GM13977 (cell line): Measurements from ENCODE around the gene NCF2.
"Not testable (repeated sequence)": the region's sequence is repeated elsewhere in the genome, so short reads cannot be mapped to it uniquely, and the experiment has no call there.

Source experiments
- DNase-seq: peaks from one replicate; pipeline ENCODE4 v3.0.0; 2012; ENCODE audit warnings: low spot score
- in situ Hi-C: fragments of 300-500 bp; cut with MboI; formaldehyde crosslinking; loops from one replicate; pipeline ENCODE4 v1.12.0; 2022; ENCODE audit warnings: low sequenced_read_pairs, low pct_unique_long_range_greater_than_20kb, mixed read lengths, inconsistent platforms; ENCODE audit not compliant: unreplicated experiment
- TF ChIP-seq, protein P1 (sequence below): IDR thresholded peaks from 2 replicates; pipeline ENCODE4 v1.5.1; 2012; ENCODE audit warnings: mild to moderate bottlenecking, control low read depth; ENCODE audit not compliant: insufficient read depth; ENCODE audit errors: extremely low read depth, missing control alignments

NCF2 gene

DNA sequence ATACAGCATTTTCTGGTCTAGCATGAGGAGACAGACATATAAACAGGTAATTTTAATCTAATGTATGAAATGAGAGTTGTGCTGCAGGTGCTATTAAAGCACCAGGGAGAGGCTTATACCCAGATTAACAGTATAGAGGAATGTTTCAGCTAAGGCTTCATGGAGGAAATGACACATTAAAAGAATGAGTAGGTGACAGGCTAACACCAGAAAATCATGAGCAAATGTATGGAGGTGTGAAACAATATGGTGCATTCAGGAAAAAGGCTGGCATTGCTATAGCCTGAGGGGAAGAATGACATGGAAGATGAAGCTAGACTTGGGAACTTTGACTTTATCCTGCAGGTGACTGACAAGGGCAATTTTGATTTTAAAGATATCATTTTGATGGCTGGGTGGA is 38.3 kb upstream of the NCF2 start:
- in situ Hi-C loops = no loop called here
- TF ChIP-seq, protein P1, sequence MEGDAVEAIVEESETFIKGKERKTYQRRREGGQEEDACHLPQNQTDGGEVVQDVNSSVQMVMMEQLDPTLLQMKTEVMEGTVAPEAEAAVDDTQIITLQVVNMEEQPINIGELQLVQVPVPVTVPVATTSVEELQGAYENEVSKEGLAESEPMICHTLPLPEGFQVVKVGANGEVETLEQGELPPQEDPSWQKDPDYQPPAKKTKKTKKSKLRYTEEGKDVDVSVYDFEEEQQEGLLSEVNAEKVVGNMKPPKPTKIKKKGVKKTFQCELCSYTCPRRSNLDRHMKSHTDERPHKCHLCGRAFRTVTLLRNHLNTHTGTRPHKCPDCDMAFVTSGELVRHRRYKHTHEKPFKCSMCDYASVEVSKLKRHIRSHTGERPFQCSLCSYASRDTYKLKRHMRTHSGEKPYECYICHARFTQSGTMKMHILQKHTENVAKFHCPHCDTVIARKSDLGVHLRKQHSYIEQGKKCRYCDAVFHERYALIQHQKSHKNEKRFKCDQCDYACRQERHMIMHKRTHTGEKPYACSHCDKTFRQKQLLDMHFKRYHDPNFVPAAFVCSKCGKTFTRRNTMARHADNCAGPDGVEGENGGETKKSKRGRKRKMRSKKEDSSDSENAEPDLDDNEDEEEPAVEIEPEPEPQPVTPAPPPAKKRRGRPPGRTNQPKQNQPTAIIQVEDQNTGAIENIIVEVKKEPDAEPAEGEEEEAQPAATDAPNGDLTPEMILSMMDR = no peak
- DNase-seq = no peak

- in situ Hi-C loops, DNase-seq: not testable (repeated sequence)
These were observed 36.0 kb upstream of the NCF2 start for GRCh38 chr1:183626236-183626635.

DNA sequence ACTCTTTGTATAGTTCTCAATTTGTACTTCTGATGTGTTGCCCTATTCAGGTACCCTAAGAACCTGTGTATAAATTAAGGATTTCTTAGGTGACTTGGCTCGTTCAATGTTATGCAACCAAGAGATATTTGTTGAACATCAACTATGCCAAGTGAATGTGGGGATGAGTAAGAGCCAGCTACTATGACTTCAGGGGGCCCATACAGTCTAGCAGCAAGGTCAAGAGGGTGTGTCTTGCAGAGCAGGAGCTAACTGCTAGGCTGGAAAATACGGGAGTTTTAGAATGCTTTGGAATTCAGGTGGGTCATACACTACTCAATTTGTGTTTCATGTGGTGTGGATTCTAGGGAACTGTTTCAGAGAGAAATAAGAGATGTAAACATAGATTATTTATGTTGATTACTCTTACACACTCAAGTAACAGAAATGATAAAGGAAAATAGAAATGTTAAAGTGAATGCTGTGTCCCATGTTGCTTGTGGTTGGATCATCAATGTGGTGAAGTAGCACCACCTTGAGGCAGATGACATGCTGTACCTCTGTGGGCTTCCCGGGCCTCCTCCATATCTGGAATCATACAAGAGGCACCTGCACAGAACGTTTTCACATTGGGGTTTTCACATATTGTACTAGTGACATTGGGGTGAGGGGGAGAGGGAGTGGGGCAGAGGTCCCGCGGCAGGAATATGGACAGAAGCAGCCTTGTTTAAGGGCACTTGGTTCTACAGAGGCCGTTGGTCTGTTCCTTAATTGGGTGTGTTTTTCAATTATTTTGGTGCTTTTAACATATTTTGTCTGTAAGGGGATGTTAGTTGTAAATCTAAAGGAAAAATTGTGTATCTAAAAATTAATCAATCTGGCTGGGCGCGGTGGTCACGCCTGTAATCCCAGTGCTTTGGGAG is 32.9 kb upstream of the NCF2 start:
- peak; percentile 42 for DNase-seq
- in situ Hi-C loops = no loop called here
- TF ChIP-seq, protein P1 = peak; percentile 80

DNA sequence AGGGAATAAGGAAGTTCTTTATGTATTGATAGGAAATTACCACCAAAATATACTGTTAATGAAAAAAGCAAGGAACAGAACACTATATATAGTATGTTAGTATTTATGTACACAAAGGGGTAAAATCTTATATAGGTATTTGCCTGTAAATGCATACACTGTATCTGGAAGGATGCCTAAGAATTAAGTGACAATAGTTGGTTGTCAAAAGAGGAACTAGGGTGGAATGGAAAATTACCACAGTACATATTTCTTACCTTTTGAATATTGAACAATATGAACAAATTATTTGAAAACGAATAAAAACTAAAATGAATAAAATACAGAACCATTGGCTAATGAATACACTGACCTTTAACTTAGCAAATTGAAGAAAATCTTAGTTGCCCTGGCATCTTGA is 31.8 kb upstream of the NCF2 start:
- DNase-seq = no peak
- in situ Hi-C loops = no loop called here
- TF ChIP-seq, protein P1 = no peak

DNA sequence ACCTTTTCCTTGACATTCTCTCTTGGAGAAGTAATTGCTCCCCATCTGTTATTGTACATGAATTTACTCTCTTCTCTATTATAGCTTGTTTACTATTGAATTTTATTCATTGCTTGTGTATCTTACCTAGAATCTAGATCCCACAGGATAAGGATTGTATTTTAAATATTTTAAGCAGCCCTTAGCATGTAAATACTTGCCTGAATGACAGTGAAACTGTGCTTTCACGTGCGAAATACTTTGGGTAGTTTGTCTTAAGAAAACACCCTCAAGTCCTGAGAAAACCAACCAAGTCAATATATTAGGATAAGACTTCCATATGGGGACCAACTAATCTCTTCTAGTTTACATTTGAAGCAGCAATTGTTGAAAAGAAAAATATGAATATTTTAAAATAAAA is 30.1 kb upstream of the NCF2 start:
- no peak for DNase-seq

DNA sequence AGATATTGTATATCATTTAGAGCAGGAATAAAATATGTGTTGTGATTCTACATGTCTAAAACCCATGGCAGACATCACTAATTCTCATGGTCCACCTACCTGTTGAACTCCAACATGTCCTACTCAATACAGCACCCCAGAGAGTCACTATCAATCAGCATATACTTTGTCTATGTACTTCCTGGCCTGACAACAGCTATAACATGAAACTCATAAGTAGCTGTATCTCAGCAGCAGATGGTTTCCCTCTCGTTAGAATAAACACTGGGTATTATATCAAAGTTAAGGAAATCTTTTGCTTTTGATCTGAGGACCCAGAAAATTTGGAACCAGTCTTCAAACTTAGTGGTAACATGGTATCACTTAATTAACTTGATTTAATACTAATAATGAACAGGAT is 29.5 kb upstream of the NCF2 start:
- TF ChIP-seq, protein P1 = no peak
- in situ Hi-C loops = no loop called here
- no peak for DNase-seq

More for the DNA sequence above, 30.1 kb upstream of the NCF2 start:
- TF ChIP-seq, protein P1 = no peak
- in situ Hi-C loops = no loop called here

- DNase-seq, in situ Hi-C loops: not testable (repeated sequence)
These were observed 27.9 kb upstream of the NCF2 start for GRCh38 chr1:183618202-183618601.

GRCh38 chr1:183612975-183613374 is 22.7 kb upstream of the NCF2 start:
- in situ Hi-C loops, DNase-seq: not testable (repeated sequence)
